Stimulated activated CD4-positive, alpha-beta T cell treated with anti-CD3 and anti-CD28 coated beads, Interleukin-1b, Interleukin-23, amount 100 ng/mL, for 24 hours (primary cell): Measurements from ENCODE around the gene FHL5.
"Not testable (repeated sequence)": the region's sequence is repeated elsewhere in the genome, so short reads cannot be mapped to it uniquely, and the experiment has no call there.

Experiments used
- DNase-seq, 4 experiments: peaks; one replicate each; pipeline ENCODE4 v3.0.0-alpha.2; 2020; ENCODE audit warnings: low read depth in 4 of 4, low spot score in 1 of 4

FHL5 gene, protein sequence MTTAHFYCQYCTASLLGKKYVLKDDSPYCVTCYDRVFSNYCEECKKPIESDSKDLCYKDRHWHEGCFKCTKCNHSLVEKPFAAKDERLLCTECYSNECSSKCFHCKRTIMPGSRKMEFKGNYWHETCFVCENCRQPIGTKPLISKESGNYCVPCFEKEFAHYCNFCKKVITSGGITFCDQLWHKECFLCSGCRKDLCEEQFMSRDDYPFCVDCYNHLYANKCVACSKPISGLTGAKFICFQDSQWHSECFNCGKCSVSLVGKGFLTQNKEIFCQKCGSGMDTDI

GRCh38 chr6:96562886-96563285 lies at the start of gene FHL5:
TSS of gene FHL5 (plus strand) at chr6:96563128. CDS start at chr6:96603614, 40,486 bp downstream.
- DNase-seq, result no peak

GRCh38 chr6:96520171-96521115 lies 42.5 kb upstream of the FHL5 start:
- DNase-seq, result no peak

GRCh38 chr6:96521306-96521643 lies 41.7 kb upstream of the FHL5 start:
- DNase-seq, result no peak

DNA sequence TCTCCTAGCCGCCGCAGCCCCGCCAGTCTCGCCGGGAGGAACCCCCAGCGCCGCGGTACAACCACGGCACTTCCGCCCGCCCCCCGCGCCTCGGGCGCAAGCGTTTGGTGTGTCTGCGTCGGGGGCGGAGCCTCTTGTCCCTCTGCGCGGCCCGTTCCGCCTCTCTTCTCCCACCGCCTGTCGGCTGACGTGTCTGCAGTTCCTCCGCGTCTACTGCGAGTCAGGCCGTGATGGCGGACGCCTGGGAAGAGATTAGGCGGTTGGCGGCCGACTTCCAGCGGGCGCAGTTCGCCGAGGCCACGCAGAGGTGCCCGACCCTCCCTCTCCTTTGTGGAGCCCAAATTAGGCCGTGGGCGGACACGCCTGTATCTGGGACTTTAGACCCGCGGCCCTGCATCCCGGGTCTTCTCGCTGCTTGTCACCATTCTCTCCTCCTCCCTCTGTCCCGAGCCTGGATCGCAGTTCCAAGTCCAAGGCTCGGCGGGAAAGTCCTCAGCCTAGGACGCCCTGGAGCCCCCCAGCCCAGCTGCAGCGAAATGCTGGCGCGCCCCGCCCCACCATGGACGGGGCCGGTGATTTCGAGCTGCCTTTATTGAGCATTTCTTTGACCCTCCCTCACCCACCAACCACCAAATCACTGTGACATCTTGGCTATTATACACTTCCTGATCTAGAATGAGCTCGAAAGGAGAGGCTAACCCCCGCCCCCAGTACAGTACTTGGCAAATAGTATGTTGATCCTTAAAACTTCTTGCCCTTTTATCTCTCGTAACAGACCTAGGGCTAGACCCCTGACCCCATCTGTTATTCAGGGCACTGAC lies 41.1 kb upstream of the FHL5 start, which contains the start of gene UFL1:
Gene UFL1, plus strand, starts transcription at position 163 of the 821 bp plus-strand sequence. Its CDS starts 68 bp downstream, at position 231.
- DNase-seq, result peak; percentile 80 to 91 (median 88)

DNA sequence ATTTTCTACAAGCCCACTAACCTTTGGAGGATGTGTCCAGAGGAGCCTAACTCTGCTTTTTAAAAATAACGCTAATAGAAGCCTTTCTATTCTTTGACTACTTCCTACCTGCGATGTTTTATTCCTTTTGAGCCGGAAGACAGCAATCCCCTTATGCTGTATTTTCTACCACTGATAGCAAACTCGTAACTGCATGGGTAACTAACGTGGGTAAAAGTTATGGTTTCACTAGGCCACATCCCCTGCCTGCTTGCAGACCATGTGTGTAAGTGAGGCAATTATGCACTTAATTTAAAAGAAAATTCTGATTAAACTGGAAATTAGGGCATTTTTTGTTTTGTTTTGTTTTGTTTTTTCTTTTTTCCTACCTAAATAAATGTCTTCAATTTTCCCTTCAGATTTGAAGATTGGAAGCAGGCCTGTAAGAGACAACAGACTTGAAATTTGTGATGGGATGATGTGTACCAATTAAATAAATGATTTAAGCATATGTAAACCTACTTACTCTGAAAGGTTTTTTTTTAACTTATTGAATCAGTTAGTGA lies 40.4 kb upstream of the FHL5 start:
- DNase-seq, result no peak

GRCh38 chr6:96528193-96528592 lies 34.7 kb upstream of the FHL5 start:
- DNase-seq, result no peak

DNA sequence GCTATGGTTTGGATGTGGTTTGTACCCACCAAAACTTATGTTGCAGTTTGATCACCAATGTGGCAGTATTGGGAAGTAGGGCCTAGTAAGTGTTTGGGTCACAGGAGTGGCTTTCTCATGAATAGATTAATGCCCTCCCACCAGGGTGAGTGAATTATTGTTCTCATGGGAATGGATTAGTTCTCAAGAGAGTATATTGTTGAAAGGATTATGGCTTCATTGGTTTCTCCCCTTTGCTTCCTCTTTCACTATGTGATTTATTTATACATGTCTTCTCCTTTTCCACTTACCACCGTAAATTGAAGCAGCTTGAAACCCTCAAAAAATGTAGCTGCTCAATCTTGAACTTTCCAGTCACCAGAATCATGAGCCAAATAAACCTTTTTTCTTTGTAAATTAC lies 30.5 kb upstream of the FHL5 start:
- DNase-seq, result no peak

GRCh38 chr6:96537726-96538125 lies 25.2 kb upstream of the FHL5 start:
- no peak for DNase-seq

DNA sequence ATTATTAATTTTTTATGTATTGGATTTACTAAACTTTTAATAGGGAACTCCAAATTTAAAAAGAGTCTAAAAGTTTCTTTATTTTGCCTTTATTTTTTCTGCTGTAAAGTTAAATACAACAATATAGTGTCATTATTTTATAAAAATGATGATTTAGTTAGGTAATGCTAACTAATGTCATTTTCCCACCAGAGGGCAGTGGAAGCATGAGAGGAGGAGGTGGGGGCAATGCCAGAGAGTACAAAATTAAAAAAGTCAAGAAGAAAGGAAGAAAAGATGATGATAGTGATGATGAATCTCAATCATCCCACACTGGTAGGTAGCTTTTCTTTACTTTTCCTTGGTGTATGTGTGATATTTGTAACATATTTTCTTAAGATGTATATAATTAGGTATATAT lies 20.2 kb upstream of the FHL5 start:
- DNase-seq, result no peak

- DNase-seq, result no peak
Measured at GRCh38 chr6:96545882-96546281, 17.0 kb upstream of the FHL5 start.

GRCh38 chr6:96547654-96548053 lies 15.3 kb upstream of the FHL5 start:
- DNase-seq, result no peak

DNA sequence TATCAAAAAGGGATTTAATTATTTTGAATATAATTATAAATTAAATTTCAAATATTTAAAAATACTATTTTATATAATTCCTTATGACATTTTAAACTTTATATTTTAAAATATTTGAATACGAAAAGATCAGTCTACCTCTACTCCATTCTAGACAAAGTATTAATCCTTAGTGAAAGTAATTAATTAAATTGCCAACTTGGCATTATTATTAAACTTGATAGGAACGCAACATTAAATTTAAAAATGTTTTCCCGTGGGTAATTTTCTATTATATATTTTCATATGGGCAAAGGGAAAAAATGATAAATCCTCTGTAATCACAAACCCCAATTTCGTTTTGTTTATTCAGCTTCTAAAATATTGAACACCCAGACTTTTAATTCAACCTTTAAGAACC lies 8.4 kb upstream of the FHL5 start:
- DNase-seq, result no peak

GRCh38 chr6:96559740-96560139 lies 3.2 kb upstream of the FHL5 start:
- not testable (repeated sequence) for DNase-seq

GRCh38 chr6:96563853-96564252 lies 925 bp downstream of the FHL5 start:
- DNase-seq, result no peak

- no peak for DNase-seq
Measured at GRCh38 chr6:96570053-96570452, 7.1 kb downstream of the FHL5 start.

- DNase-seq, result no peak
Measured at GRCh38 chr6:96571551-96571950, 8.6 kb downstream of the FHL5 start.

DNA sequence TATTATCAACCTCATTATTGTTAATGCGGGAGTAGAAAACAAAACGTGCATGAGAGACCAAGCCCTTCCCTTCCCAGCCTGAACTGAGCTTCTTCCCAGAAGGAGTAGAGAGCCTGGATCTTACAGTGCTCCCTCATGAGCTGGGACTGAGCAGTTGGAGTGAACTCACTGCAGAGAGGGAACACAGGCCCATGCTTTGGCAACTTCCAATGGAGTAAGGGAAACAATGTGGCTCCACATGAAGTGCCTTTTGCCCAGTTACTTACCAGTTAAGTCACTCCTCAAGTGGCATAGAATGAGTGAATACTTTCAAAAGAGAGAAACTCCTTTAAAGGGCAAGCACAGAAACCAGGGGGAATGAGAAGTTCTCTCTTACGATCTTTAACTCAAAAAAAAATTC lies 12.4 kb downstream of the FHL5 start:
- DNase-seq, result no peak

- no peak for DNase-seq
Measured at GRCh38 chr6:96576221-96576620, 13.3 kb downstream of the FHL5 start.

DNA sequence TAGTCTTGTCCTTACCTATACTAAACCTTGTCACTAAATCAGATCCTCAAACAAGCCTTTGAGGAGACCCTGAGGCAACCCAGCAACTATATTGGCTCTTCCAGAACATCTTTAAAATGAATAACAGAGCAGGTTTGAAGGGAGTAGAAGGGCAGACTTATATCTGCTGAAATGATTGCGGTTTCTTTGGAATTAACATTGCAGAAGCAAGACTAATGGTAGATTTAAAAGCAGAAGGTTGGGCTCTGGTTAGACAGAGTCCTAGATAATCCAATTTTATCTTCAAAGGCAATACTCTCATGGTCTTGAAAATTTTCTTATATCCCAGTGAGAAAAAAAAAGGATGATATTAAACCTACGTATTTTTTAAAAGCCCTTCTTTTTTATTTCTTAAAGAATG lies 19.1 kb downstream of the FHL5 start:
- no peak for DNase-seq

- DNase-seq, result no peak
Measured at GRCh38 chr6:96582436-96582835, 19.5 kb downstream of the FHL5 start.

DNA sequence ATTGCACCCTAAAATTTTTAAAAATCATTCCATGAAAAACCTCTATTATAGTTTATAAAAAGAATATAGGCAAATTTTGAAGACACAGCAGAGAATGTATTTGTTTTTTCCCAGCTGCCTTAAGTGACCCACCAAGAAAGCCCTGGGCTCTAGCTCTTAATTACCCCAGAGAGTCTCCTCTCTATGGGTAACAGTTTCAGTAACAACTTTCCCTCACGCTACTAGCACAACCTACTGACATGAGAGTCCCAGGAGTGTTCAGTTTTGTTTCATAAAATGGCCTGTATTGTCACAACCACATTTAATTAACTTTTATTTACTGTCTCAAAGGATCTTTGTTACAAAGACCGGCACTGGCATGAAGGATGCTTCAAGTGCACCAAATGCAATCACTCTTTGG lies 41.5 kb downstream of the FHL5 start:
- DNase-seq, result no peak
